GM18873 (cell line): ENCODE measurements around the gene LRRC56.

ENCODE experiments used
- ATAC-seq: cut with Tn5 transposase; IDR thresholded peaks from one replicate; pipeline ENCODE4 v1.9.1; 2021; ENCODE audit warnings: mild to moderate bottlenecking, moderate library complexity, moderate number of reproducible peaks; ENCODE audit not compliant: unreplicated experiment, low FRiP score

The LRRC56 gene

DNA sequence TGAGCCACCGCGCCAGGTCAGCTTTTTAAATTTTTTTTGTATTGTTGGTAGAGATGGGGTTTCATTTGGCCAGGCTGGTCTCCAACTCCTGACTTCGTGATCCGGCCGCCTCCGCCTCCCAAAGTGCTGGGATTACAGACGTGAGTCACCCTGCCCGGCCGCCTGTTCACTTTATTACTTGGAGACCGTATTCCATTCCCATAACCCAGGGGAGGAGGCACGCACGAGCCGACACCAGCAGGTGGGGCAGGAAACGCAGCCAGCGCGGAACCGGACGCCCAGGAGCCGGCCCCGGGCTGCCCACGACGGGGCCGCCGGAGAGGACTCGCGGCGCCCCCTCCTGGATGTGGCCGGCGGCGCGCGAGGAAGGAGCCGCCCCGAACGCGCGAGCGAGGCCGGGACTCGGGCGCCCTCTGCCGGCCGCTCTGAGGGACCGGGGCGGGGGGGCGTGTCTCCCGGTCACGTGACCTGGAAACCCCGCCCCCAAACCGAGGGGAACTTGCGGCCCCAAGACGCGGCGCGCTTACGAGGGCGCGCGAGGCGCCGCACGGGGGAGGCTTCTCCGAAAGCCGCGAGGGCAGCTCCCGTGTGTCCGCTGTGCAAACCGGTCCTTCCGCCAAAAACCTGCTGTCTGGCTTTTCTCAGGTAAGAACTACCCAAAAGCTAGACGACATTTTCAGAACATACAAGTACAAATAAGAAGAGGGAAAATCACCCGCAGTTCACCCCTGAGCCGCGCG, 18.7 kb upstream of the LRRC56 start:
- no peak for ATAC-seq

DNA sequence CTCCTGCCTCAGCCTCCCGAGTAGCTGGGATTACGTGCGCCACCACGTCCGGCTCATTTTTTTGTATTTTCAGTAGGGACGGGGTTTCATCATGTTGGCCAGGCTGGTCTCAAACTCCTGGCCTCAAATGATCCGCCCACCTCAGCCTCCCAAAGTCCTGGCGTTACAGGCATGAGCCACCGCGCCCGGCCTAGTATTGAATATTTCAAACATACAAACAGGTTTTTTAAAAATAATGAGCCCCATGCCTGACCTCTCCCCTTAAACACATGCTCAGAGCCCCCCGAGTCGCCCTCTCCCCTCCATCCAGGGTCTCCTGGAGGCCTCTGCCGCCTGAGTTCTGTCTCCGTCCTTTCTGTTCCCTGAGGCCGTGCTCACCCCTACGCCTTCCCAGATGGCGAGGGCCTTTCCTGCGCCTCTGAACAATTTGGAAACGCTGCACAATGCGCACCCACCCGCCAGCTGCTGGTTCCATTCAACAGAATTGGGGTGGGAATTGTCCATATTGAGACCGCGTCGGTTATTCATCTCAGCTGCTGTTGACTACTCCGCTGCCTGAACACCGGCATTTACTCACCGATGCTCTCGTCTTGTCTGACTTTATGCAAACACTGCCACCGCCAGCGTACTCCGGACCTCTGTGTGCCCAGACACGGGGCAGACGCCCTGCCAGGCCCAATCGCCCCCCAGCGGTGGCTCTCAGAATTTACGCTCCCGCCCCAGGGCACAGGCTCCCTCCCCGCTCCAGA, 16.7 kb upstream of the LRRC56 start:
- no peak for ATAC-seq

DNA sequence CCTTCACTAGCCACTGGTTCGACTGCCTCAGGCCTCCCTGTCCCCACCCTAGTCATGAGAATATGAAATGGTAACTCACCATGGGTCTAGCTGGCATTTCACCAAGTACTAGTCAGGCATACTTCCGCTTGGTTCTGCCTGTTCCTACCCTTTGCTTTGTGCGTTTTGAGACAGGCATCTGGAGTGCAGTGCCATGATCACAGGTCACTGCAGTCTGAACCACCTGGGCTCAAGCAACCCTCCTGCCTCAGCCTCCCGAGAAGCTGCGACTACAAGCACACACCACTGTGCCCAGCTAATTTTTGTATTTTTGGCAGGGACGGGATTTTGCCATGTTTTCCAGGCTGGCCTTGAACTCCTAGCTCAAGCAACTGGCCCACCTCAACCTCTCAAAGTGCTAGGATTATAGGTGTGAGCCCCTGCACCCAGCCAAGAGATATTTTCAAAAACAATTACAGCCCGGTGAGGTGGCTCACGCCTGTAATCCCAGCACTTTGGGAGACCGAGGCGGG, 16.1 kb upstream of the LRRC56 start:
- ATAC-seq, result no peak

DNA sequence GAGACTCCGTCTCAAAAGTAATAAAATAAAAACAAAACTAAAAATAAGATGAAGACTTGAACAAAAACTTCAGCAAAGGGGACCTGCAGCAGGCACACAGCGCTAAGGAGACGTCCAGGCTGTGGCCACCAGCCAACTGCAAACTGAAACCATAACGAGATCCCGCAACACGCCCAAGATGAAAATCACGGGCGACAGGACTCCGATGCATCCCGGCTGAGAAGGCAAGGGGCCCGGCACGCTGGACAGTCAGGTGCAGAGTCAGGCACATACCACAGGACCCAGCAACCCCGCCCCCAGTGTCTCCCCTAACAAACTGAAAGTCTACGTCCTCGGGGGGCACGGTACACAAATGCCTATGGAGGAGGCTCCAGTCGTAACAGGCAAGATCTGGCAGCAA, 11.1 kb upstream of the LRRC56 start:
- no peak for ATAC-seq

DNA sequence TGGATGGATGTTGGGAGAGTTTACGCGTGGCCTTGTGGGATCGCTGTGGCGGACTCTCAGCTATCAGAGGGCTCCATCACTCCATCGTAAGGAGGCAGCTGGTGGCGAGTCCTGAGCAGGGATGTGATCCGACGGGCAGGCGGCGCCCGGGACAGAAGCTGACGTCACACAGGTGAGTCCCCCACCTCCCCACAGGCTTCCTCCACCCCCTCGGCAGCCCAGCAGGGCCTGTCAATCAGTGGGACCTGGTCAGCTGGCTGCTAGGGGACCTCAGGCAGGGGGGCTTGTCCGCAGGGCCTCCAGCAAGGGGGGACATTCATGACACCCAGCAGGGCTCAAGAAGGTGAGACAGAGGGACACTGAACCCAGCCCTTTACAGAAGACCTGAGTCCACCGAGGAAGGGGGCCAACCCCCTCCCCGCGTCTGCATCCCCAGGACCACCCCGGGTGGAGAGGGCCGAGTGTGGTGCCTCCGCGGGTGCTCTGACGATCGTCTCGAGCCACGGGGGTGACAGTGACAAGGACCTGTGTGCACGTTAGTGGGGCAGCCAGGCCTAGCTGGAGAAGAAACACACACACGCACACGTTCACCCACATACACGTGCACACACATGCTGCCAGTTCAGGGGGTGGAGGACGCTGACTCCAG, 9.0 kb upstream of the LRRC56 start:
- ATAC-seq, result no peak

DNA sequence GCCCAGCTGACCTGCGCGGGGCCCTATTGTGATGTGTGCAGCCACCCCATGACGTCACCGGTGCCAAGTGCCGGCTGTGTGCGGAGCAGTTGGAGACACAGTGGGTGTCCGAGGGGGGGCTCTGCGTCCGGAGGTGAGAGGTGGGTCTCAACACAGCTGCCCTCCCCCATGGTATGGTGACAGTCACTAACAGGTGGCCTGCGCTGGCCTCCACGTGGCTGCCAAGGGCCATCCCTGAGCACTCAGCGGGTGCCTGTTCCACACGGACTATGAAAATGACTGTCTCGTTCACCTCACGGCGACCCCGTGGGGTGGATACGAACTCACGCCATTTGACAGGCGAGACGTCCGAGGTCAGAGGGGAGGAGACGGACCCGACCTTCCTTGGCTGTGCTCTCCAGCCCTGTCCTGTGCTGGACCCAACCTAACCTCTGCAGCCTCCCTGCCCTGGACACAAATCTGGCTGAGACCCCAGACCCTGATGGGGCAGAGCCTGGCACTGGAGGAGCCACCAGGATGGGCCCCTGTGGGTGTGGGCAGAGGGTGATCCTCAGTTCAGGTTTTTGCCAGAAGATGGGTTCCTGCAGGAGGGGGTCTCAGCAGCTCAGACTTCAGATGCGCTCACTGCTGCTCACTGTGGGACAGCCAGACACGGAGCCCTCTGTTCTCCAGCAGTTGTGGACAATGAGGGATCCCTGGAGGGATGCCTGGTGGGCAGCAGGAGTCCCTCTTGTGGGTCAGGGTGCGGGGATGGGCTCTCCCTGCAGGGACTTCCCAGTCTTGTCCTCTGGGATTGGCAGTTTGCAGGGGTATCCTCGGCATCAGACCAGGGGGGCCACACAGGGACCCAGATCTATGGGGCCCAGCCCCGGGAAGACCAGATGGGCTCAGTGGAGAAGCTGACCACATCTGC, 8.3 kb upstream of the LRRC56 start:
- ATAC-seq, result no peak

DNA sequence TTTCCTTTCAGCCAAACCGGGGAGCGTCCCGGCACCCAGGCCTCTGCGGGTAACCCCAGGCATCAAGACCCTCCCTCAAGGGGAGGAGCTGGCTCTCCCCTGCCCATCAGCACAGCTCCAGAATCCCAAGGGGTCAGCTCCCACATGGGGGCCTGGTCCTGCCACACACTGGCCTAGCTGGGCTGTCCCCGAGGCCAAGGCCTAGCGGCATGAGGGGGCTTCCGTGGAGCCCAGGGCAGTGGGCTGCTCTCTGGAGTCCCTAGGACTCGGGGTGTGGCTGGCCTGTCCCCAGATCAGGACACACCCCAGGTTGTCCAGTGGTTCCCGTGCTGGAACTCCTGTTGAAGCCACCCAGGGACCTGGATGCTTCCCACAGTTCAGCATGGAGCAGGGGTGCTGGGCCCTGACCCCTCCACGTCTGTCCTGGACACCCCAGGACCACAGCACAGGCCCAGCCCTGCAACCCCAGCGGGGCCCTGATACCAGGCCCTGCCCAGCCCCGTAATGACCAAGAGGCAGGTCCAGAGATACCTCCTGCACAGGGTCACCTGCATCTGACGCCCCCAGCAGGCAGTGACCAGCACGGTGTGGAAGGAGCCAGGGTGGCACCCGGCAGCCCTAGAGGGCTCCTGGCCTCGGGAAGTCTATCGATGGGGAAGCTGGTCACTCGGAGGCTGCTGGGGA, 7.5 kb upstream of the LRRC56 start:
- ATAC-seq, result no peak

DNA sequence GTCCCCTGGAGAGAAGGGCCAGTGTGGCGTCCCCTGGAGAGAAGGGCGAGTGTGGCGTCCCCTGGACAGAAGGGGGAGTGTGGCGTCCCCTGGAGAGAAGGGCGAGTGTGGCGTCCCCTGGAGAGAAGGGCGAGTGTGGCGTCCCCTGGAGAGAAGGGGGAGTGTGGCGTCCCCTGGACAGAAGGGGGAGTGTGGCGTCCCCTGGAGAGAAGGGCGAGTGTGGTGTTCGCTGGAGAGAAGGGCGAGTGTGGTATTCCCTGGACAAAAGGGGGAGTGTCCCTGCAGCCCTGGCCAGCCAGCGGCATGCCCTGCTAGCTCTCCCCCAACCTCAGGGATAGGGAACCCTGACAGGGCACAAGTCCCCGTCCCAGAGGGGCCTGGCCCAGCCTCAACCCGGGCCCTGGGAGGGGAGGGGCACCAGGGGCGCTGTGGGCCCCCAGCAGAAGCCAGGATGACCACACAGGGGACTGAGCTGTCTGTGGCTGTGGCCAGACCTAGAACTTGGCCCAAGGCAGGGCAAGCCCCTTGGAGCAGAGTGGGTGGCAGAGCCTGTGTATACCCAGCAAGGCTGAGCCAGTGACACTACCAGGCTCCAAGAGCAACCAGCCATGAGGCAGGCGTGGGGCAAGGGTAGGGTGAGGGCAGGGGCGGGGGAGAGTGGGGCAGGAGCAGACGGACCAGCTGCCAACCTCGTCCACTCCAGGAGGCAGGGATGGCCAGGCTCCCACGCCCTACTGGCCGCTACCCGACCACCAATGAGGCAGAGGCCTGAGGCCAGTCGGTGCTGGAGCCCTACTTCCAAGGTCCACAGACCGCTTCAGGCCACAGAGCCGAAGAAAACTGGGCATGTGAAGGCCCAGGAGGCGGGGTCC, 6.1 kb upstream of the LRRC56 start:
- ATAC-seq, result no peak

DNA sequence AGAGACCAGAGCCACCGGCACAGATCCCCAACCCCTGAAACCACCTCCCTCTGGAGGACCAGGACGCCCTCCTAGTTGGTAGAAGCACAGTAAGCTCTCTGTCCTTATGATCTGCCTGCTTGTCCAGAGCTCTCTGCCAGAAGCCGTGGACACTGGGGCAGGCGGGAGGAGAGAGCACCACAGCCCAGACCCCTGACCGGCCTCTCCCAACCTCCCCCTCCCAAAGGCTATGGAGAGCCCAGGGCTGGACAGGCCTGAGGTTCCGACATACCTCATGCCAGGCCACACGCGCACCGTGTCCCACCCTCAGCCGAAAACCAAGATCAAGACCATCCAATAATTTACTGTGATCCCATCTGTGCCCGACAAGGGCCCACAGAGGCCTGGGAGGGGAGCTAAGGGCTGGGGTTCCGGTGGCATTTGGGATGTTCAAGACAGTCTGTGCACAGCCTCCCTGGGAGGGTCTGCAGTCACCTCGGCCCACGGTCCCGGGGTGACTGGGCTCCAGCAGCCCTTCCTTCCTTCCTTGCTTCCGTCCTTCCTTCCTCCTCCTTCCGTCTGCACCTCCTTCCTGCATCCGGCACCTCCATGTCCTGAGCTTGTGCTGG, 5.3 kb upstream of the LRRC56 start:
- no peak for ATAC-seq

DNA sequence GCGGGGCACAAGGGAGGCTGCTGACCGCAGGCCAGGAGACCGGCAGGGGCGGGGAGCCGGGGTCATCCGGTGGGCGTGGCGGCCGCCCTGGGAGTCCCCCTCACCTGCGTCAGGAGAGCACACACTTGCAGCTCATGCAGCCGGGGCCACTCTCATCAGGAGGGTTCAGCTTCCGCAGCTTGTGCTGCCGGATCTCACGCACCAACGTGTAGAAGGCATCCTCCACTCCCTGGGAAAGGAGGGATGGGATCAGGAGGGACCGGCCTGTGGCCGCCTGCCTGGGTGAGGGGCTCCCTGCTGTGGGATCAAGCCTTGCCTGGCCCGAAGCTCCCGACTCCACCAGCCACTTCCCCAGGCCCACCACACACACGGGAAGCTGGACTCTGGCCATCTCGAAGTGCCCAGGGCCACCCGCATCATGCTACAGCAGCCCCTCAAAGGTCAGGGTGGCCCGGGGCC, 4.8 kb upstream of the LRRC56 start:
- no peak for ATAC-seq

DNA sequence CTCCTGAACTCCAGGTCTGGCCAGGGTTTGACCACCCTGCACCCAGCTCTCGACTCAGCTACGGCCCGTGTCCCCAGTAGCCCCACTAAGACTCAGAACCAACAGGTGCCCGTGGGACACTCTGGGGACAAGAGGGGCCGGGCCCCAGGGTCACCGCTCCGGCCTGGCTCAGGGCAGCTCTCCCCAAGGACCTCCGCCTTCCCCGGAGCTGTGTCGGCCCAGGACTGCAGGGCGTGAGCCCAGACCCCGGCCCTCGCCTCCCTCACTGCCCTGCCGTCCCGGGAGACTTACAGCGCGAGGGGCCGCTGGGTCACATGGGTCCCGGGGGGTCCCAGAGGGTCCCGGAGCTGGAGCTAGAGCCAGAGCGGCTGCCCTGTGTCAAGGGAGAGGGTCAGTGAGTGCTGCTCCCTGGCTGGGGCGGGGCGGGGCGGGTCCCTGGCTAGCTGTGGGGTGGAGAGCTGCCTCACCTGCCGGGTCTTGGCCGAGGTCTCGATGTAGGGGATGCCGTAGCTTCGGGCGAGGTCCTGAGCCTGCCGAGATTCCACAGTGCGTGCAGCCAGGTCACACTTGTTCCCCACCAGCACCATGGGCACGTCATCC, 4.2 kb upstream of the LRRC56 start:
- ATAC-seq, result no peak

DNA sequence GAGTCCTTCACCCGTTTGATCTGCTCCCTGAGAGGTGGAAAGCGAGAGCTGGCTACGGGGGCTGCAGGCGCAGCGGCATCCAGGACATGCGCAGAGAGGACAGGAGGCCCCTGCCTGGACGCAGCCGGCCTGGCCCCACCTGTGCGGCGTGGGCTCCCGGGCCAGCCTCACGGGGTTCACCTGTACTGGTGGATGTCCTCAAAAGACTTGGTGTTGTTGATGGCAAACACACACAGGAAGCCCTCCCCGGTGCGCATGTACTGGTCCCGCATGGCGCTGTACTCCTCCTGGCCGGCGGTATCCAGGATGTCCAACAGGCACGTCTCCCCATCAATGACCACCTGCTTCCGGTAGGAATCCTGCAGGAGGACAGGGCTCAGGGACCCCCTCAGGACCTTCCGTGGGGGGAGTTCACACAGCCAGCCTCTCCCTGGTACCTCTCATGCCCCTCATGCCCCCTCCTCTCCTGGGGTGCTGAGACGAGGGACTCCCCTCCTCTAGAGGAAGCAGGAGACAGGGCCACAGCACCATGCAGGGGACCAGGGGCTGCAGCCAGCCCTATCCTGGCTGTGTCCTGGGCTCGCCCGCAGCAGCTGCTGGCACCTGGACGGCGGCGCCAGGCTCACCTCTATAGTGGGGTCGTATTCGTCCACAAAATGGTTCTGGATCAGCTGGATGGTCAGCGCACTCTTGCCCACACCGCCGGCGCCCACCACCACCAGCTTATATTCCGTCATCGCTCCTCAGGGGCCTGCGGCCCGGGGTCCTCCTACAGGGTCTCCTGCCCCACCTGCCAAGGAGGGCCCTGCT, 3.5 kb upstream of the LRRC56 start:
- no peak for ATAC-seq

DNA sequence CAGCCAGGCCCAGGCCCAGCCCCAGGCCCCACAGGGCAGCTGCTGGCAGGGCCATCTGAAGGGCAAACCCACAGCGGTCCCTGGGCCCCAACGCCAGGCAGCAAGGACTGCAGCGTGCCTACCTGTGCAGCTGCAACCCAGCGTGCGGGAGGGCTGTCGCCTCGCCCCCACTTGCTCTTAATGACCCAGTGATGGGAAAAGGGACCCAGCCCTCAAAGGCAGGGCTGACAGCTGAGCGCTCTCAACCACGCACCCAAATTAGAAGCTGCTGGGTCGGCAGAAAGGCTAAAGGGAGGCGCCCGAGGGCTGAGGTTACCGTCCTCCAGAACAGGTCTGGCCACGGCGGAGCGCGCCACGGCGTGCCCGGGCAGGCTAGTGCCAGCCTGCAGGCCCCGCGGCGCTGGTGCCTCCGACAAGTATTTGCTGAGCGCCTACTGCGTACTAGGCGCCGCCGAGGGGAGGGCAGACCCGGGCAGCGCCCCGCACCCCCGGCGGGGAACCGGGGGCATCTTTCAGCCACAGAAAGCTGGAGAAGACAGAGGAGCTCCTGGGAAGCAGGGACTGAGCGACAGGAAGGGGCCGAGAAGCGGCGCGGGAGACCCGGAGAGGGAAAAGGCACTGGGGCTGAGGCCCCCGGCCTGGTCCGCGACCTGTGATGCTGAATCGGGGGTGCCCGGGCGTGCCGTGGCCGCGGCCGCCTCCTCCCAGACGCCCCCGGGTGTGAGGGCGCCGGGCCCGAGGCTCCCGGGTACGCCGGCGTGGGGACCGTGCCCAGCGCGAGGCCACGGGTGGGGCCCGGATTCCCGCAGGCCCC, 2.7 kb upstream of the LRRC56 start:
- ATAC-seq, result no peak

DNA sequence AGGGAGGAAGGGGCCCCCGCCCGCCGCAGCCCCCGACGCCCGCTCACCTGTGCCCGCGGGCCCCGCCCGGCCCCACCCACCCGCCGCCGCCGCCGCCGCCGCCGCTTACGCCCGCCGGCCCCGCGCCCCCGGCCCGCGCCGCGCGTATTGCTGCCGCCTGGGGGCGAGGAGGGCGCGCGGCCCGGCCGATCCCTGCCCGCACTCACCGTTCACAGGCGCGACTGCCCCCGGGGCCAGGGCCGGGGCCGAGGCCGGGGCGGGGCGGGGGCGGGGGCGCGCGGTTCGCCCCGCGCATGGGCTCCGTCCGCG, 2.2 kb upstream of the LRRC56 start:
- ATAC-seq, result no peak

DNA sequence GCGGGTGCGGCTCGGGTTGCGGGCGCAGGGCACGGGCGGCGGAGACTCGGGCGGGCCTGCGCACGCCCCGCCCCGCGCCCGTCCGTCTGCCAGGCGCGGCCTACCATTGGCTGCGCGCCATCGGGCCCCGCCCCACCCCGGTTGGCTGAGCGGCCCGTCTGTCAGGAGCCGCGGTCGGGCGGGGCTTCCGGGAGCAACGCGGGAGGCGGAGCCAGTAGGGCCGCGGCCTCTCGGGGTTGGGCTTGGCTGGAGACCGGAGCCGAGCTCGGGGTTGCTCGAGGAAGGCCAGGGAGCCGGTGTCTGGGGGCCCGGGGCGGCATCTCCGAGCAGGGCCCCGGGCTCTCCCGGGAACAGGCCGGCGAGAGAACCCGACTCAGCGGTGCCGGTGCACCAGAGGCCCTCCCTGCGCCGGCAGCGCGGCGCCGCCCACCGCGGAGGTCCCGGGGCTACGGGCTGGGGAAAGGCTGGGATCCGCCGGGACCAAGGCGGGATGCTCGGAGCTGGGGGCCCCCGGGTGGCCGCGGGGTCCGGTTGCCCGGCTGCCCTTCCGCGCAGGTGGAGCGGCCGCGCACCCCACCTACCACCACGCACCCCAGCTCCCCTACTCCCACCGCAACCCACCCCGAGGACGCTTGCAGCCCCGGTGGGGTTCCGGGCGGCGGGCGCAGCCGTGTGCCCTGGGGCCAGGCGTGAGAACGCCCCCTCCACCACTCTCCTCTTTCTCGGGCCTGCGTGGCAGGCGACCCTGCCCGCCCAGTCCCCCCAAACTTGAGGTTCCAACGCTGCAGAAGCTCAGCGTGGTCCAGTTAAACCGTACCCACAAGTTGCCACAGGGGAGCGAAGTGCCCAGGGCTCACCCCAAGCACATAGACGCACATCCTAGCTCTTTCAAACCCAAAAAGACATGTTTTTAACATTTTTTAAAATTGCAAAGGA, 1.5 kb upstream of the LRRC56 start, which contains the start of gene HRAS:
HRAS (minus strand) TSS at position 58 of the 936 bp plus-strand sequence.
- peak; percentile 53 for ATAC-seq
